PC-3 (cell line): Measurements from ENCODE around the gene TMEM140. TPM values are rescaled to one million over a fixed set of nuclear protein-coding genes. Genes with fewer than 3 reads are reported as not detected.

Source experiments
- ATAC-seq: fragments of 200-7000 bp; cut with Tn5 transposase; 2 replicates; pipeline ENCODE4 v1.9.1; 2020; ENCODE audit warnings: mild to moderate bottlenecking, moderate library complexity
- BruUV-seq: library from RNA; stranded (reverse); fragments of 400-500 nt; replicated peaks from 2 replicates; lab custom pipeline; 2021; lab: Mats Ljungman, UMichigan
- CTCF ChIA-PET: fragments of 300-600 bp; sonication (Branson Sonifier 250); formaldehyde crosslinking; loops from one replicate; lab custom pipeline; 2022; ENCODE audit warnings: antibody characterized with exemption; lab: Charles Lee
- POLR2A ChIA-PET: fragments of 300-600 bp; sonication (Branson Sonifier 250); formaldehyde crosslinking; loops from one replicate; lab custom pipeline; 2022; ENCODE audit warnings: antibody characterized with exemption; ENCODE audit not compliant: unreplicated experiment; lab: Charles Lee
- DNase-seq: peaks from one replicate; pipeline ENCODE4 v3.0.0-alpha.2; 2015
- H2AFZ ChIP-seq: fragments of 300-600 bp; sonication (generic); 2 replicates; pipeline ENCODE4 v1.6.0; 2016; ENCODE audit warnings: antibody characterized with exemption, low read length
- H3F3A ChIP-seq: fragments of 300-600 bp; sonication (generic); one replicate; pipeline ENCODE4 v1.6.0; 2017; ENCODE audit warnings: antibody characterized with exemption, low read length, control low read depth, mild to moderate bottlenecking; ENCODE audit not compliant: unreplicated experiment
- H3K27ac ChIP-seq: fragments of 300-600 bp; sonication (generic); 2 replicates; pipeline ENCODE4 v1.5.1; 2016; ENCODE audit warnings: mild to moderate bottlenecking, low read length
- H3K27me3 ChIP-seq: fragments of 300-600 bp; sonication (generic); 2 replicates; pipeline ENCODE4 v1.6.1; 2016; ENCODE audit warnings: low read length, mixed read lengths
- H3K36me3 ChIP-seq: fragments of 300-600 bp; sonication (generic); 2 replicates; pipeline ENCODE4 v1.6.1; 2016; ENCODE audit warnings: low read depth, mixed run types, low read length, mixed read lengths
- H3K4me1 ChIP-seq: fragments of 300-600 bp; sonication (generic); 2 replicates; pipeline ENCODE4 v1.5.1; 2016; ENCODE audit warnings: low read length; ENCODE audit not compliant: insufficient read depth
- H3K4me2 ChIP-seq: fragments of 300-600 bp; sonication (generic); 2 replicates; pipeline ENCODE4 v1.6.0; 2016; ENCODE audit warnings: low read length
- H3K4me3 ChIP-seq: fragments of 300-600 bp; sonication (generic); 2 replicates; pipeline ENCODE4 v1.5.1; 2016; ENCODE audit warnings: mild to moderate bottlenecking, low read length, mixed read lengths
- H3K79me2 ChIP-seq: fragments of 300-600 bp; sonication (generic); 2 replicates; pipeline ENCODE4 v1.6.1; 2017; ENCODE audit warnings: low read length, mixed read lengths
- H3K9ac ChIP-seq: fragments of 300-600 bp; sonication (generic); 2 replicates; pipeline ENCODE4 v1.6.0; 2016; ENCODE audit warnings: mild to moderate bottlenecking, low read length
- H3K9me2 ChIP-seq: fragments of 300-600 bp; sonication (generic); replicated peaks from 2 replicates; pipeline ENCODE4 v1.6.1; 2016; ENCODE audit warnings: mixed run types, low read length, mixed read lengths
- H3K9me3 ChIP-seq: fragments of 300-600 bp; sonication (generic); 2 replicates; pipeline ENCODE4 v1.6.1; 2016; ENCODE audit warnings: low read length, mixed read lengths
- H4K20me1 ChIP-seq: fragments of 300-600 bp; sonication (generic); 2 replicates; pipeline ENCODE4 v1.6.1; 2016; ENCODE audit warnings: low read length, mixed read lengths
- EZH2 ChIP-seq: fragments of 300-600 bp; sonication (generic); IDR thresholded peaks from one replicate; pipeline ENCODE4 v1.6.1; 2017; ENCODE audit warnings: antibody characterized with exemption, mild to moderate bottlenecking, low read length; ENCODE audit not compliant: unreplicated experiment
- EZH2phosphoT487 ChIP-seq: fragments of 300-600 bp; sonication (generic); IDR thresholded peaks from 2 replicates; pipeline ENCODE4 v1.6.1; 2018; ENCODE audit warnings: mild to moderate bottlenecking, antibody characterized with exemption, low read length, borderline replicate concordance
- intact Hi-C: fragments of 100-400 bp; cut with micrococcal nuclease; formaldehyde crosslinking; loops from 2 replicates; pipeline ENCODE4 v1.9.0; 2023
- total RNA-seq: library from RNA; depleted of rRNA; stranded (reverse); fragments of >200 nt; gene quantifications from 2 replicates; pipeline ENCODE4 v1.2.3, GENCODE V29; 2014
- TF ChIP-seq, protein P1 (sequence below): fragments of 300-600 bp; sonication (generic); conservative IDR thresholded peaks from 2 replicates; pipeline ENCODE4 v1.5.1; 2017; ENCODE audit warnings: antibody characterized with exemption, low read depth, mild to moderate bottlenecking, low read length

TMEM140 gene
- total RNA-seq, 1 experiment from 2014 or later = not detected

DNA sequence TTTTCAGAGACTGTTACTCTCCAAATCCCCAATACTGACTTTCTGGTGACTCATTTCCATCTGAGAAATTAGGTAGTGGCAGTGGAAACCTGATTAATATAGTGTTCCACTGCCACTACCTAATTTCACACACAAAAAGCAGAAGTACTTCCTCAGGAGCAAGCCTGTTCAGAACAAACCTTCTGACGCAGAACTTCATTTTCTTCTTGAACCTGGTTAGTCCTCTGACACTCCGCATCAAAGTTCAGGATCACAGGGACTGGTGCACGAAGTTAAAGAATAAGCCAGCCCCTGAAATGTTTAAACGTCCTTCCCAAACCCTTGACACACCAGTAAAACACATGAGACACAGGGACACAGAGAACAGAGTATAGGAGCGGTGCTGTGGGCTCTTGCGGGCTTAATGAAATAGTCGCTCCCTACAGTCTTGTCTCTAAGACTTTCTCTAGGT is 59.1 kb downstream of the TMEM140 start:
- H3F3A ChIP-seq = no peaks in the 10 kb centered on the region
- H2AFZ ChIP-seq = no peak overlapping the region
- no TSS peak for BruUV-seq
- peaks cover 8% of the 10 kb centered on the region; the same call in 1 of the 2 replicates for H3K4me1 ChIP-seq
- H3K4me3 ChIP-seq = no peak overlapping the region
- H3K9me2 ChIP-seq = no peaks in the 10 kb centered on the region
- no peak for ATAC-seq
- H3K27ac ChIP-seq = no peak overlapping the region
- H3K36me3 ChIP-seq = no peaks in the 10 kb centered on the region
- H3K79me2 ChIP-seq = no peaks in the 10 kb centered on the region
- no peak overlapping the region for H3K4me2 ChIP-seq
- TF ChIP-seq EZH2phosphoT487 (no peak), EZH2 (no peak)
- TF ChIP-seq, protein P1, sequence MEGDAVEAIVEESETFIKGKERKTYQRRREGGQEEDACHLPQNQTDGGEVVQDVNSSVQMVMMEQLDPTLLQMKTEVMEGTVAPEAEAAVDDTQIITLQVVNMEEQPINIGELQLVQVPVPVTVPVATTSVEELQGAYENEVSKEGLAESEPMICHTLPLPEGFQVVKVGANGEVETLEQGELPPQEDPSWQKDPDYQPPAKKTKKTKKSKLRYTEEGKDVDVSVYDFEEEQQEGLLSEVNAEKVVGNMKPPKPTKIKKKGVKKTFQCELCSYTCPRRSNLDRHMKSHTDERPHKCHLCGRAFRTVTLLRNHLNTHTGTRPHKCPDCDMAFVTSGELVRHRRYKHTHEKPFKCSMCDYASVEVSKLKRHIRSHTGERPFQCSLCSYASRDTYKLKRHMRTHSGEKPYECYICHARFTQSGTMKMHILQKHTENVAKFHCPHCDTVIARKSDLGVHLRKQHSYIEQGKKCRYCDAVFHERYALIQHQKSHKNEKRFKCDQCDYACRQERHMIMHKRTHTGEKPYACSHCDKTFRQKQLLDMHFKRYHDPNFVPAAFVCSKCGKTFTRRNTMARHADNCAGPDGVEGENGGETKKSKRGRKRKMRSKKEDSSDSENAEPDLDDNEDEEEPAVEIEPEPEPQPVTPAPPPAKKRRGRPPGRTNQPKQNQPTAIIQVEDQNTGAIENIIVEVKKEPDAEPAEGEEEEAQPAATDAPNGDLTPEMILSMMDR = no peak
- DNase-seq = no peak
- H3K27me3 ChIP-seq = no peaks in the 10 kb centered on the region
- intact Hi-C loops = no loop called here
- no peak overlapping the region for H3K9ac ChIP-seq
- POLR2A ChIA-PET = no interaction called here
- no peaks in the 10 kb centered on the region for H4K20me1 ChIP-seq
- CTCF ChIA-PET = no interaction called here
- no peaks in the 10 kb centered on the region for H3K9me3 ChIP-seq

GRCh38 chr7:135207406-135208101 is 59.7 kb downstream of the TMEM140 start:
- no peaks in the 10 kb centered on the region for H3K9me3 ChIP-seq
- no peak overlapping the region for H3K27ac ChIP-seq
- TF ChIP-seq EZH2phosphoT487 (no peak), EZH2 (no peak)
- TF ChIP-seq, protein P1 = no peak
- H3F3A ChIP-seq = no peaks in the 10 kb centered on the region
- no peak overlapping the region for H2AFZ ChIP-seq
- DNase-seq (no peak), ATAC-seq (no peak)
- peaks cover 8% of the 10 kb centered on the region; the same call in 1 of the 2 replicates for H3K4me1 ChIP-seq
- POLR2A ChIA-PET = no interaction called here
- CTCF ChIA-PET = no interaction called here
- no peaks in the 10 kb centered on the region for H3K9me2 ChIP-seq
- intact Hi-C loops = no loop called here
- H4K20me1 ChIP-seq = no peaks in the 10 kb centered on the region
- no peak overlapping the region for H3K4me2 ChIP-seq
- H3K36me3 ChIP-seq = no peaks in the 10 kb centered on the region
- H3K4me3 ChIP-seq = no peak overlapping the region
- BruUV-seq = no TSS peak
- no peaks in the 10 kb centered on the region for H3K79me2 ChIP-seq
- no peaks in the 10 kb centered on the region for H3K27me3 ChIP-seq
- no peak overlapping the region for H3K9ac ChIP-seq
